Measurements from ENCODE around the gene ARRB2. TPM values are rescaled to one million over a fixed set of nuclear protein-coding genes. Genes with fewer than 3 reads are reported as not detected.

The ARRB2 gene
- total RNA-seq, 1 donor from 2014 or later = 43.4 TPM

GRCh38 chr17:4718276-4718675, 7.8 kb downstream of the ARRB2 start:
- TF ChIP-seq CTCF (IDR thresholded peaks at IDR 0.05) = no peak
- intact Hi-C loops (cut with DNase I) = no loop called here

GRCh38 chr17:4719146-4719545, 8.7 kb downstream of the ARRB2 start:
- no peak for TF ChIP-seq CTCF (IDR thresholded peaks at IDR 0.05)
- intact Hi-C loops (cut with DNase I) = no loop called here
- DNase-seq (ENCODE audit: low spot score in 2 of 2) = no peak
- Histone ChIP-seq H3K9me3 (no peaks in the 10 kb centered on the region), H3K36me3 (peaks cover 0 to 25% of the 10 kb centered on the region in 2 donors), H3K27me3 (no peaks in the 10 kb centered on the region), H3K27ac (no peak overlapping the region), H3K4me1 (peaks cover 0 to 3% of the 10 kb centered on the region in 2 donors), H3K4me3 (no peak overlapping the region)

More at GRCh38 chr17:4718276-4718675, 7.8 kb downstream of the ARRB2 start:
- no peak overlapping the region for H3K27ac ChIP-seq
- no peaks in the 10 kb centered on the region for H3K9me3 ChIP-seq
- DNase-seq (ENCODE audit: low spot score in 2 of 2) = no peak
- H3K4me1 ChIP-seq = peaks cover 0 to 3% of the 10 kb centered on the region in 2 donors
- peaks cover 0 to 25% of the 10 kb centered on the region in 2 donors for H3K36me3 ChIP-seq
- no peaks in the 10 kb centered on the region for H3K27me3 ChIP-seq
- H3K4me3 ChIP-seq = no peak overlapping the region

GRCh38 chr17:4719684-4720221, 9.3 kb downstream of the ARRB2 start:
- peaks cover 0 to 3% of the 10 kb centered on the region in 2 donors for H3K4me1 ChIP-seq
- H3K27ac ChIP-seq = no peak overlapping the region
- no peak overlapping the region for H3K4me3 ChIP-seq
- intact Hi-C loops (cut with DNase I) = no loop called here
- no peaks in the 10 kb centered on the region for H3K9me3 ChIP-seq
- TF ChIP-seq CTCF (IDR thresholded peaks at IDR 0.05) = no peak
- DNase-seq (ENCODE audit: low spot score in 2 of 2) = no peak
- peaks cover 0 to 25% of the 10 kb centered on the region in 2 donors for H3K36me3 ChIP-seq
- no peaks in the 10 kb centered on the region for H3K27me3 ChIP-seq

GRCh38 chr17:4720787-4721186, 10.4 kb downstream of the ARRB2 start:
- no peak overlapping the region for H3K27ac ChIP-seq
- intact Hi-C loops (cut with DNase I) = no loop called here

GRCh38 chr17:4721203-4722135, 11.0 kb downstream of the ARRB2 start:
- H3K4me1 ChIP-seq = peaks cover 0 to 3% of the 10 kb centered on the region in 2 donors
- H3K4me3 ChIP-seq = no peak overlapping the region
- peak overlapping the region in 1 of 2 donors; percentile 38 for H3K27ac ChIP-seq
- no peaks in the 10 kb centered on the region for H3K27me3 ChIP-seq
- no peak for DNase-seq (ENCODE audit: low spot score in 2 of 2)
- H3K36me3 ChIP-seq = peaks cover 0 to 23% of the 10 kb centered on the region in 2 donors
- H3K9me3 ChIP-seq = no peaks in the 10 kb centered on the region
- TF ChIP-seq CTCF (IDR thresholded peaks at IDR 0.05) = no peak
- intact Hi-C loops (cut with DNase I) = no loop called here

More at GRCh38 chr17:4720787-4721186, 10.4 kb downstream of the ARRB2 start:
- Histone ChIP-seq H3K9me3 (no peaks in the 10 kb centered on the region), H3K4me3 (no peak overlapping the region), H3K4me1 (peaks cover 0 to 3% of the 10 kb centered on the region in 2 donors), H3K36me3 (peaks cover 0 to 25% of the 10 kb centered on the region in 2 donors), H3K27me3 (no peaks in the 10 kb centered on the region)
- no peak for TF ChIP-seq CTCF (IDR thresholded peaks at IDR 0.05)
- DNase-seq (ENCODE audit: low spot score in 2 of 2) = no peak
